Upper lobe of left lung (tissue), 6 donors: ENCODE measurements around the gene SURF1. TPM values are rescaled to one million over a fixed set of nuclear protein-coding genes. Genes with fewer than 3 reads are reported as not detected.

Experiments
- ATAC-seq, 2 donors: fragments of 200-7000 bp; cut with Tn5 transposase; one replicate each; pipeline ENCODE4 v1.9.1; 2022; ENCODE audit warnings: mild to moderate bottlenecking in 2 of 2, moderate library complexity in 2 of 2; ENCODE audit not compliant: low FRiP score in 2 of 2
- DNase-seq, 2 donors: peaks; one replicate each; pipeline ENCODE4 v3.0.0-alpha.2; 2019 to 2020
- H3K27ac ChIP-seq, 4 donors: fragments of 200-600 bp; sonication (generic); one replicate each; pipeline ENCODE4 v1.5.1; 2016 to 2019
- H3K27me3 ChIP-seq, 4 donors: fragments of 200-600 bp; sonication (generic); one replicate each; pipeline ENCODE4 v1.5.1; 2017 to 2019
- H3K36me3 ChIP-seq, 4 donors: fragments of 200-600 bp; sonication (generic); one replicate each; pipeline ENCODE4 v1.5.1; 2016 to 2019
- H3K4me1 ChIP-seq, 4 donors: fragments of 200-600 bp; sonication (generic); one replicate each; pipeline ENCODE4 v1.5.1; 2018 to 2019
- H3K4me3 ChIP-seq, 4 donors: fragments of 200-600 bp; sonication (generic); one replicate each; pipeline ENCODE4 v1.5.1; 2017 to 2019; ENCODE audit warnings: mild to moderate bottlenecking in 2 of 4, moderate library complexity in 1 of 4
- H3K9me3 ChIP-seq, 4 donors: fragments of 200-600 bp; sonication (generic); one replicate each; pipeline ENCODE4 v1.5.1; 2018 to 2019
- EP300 ChIP-seq, 4 donors: sonication (generic); formaldehyde crosslinking; IDR thresholded peaks; one replicate each; pipeline ENCODE4 v1.5.1; 2017; ENCODE audit warnings: antibody characterized with exemption in 4 of 4, control low read depth in 2 of 4
- POLR2A ChIP-seq, 4 donors: fragments of 450-650 bp; IDR thresholded peaks; one replicate each; pipeline ENCODE4 v1.5.1; 2016 to 2017; ENCODE audit warnings: antibody characterized with exemption in 4 of 4, mild to moderate bottlenecking in 2 of 4
- POLR2AphosphoS5 ChIP-seq, 2 donors: sonication (generic); formaldehyde crosslinking; IDR thresholded peaks; one replicate each; pipeline ENCODE4 v1.5.1; 2017; ENCODE audit warnings: antibody characterized with exemption in 2 of 2
- WGBS, 2 donors: methylation state at CpG; one replicate each; pipeline ENCODE4 v1.1.5; 2017 to 2018; 5-methylcytosine and 5-hydroxymethylcytosine counted together
- total RNA-seq, 6 donors: library from RNA; depleted of rRNA in 4 of 6; stranded (reverse); fragments of >200 nt in 4 of 6; gene quantifications; one replicate each; pipeline versions ENCODE4 v1.1.0 to v1.2.1, GENCODE V29; 2016 to 2021
- TF ChIP-seq, protein P1 (sequence below), 6 experiments: fragments of 450-650 bp in 4 of 6; fragments of 200-600 bp in 2 of 6; sonication (generic) in 2 of 6; IDR thresholded peaks; one replicate each; pipeline ENCODE4 v1.5.1; 2016 to 2019; ENCODE audit warnings: antibody characterized with exemption in 6 of 6
- donor health status: DM: no; HTN: no; CAD: no; lungs with moderate emphysema.
- donor health status: DM: no; HTN: yes; CAD: no; lungs with severe emphysema.

The SURF1 gene
- total RNA-seq, 6 donors from 2014 or later: 25.1 to 64.8 (median 45.5) TPM

DNA sequence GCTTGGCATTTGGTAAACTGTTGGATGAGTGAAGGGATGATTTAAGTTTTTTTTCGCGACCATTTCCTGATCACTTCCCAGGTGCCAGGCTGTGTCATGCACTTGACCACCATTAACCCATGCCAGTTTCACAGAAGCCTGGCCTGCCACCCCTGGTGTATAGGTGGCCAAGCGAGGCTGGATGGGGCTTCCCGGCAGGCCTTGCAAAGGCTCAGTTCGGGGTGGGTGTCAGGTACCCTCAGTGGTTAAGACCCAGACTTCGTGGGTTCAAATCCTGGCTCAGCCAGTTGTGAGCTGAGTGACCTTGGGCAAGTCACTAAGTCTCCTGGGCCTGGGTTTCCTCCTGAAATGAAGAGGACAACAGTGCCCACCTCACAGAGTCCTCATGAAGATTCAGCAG is 10.7 kb downstream of the SURF1 start:
- Histone ChIP-seq H3K27me3 (no peaks in the 10 kb centered on the region), H3K4me3 (no peak overlapping the region), H3K9me3 (no peaks in the 10 kb centered on the region), H3K36me3 (peaks cover 15 to 69% (median 55%) of the 10 kb centered on the region in 4 donors), H3K27ac (no peak overlapping the region), H3K4me1 (peaks cover 24 to 57% (median 29%) of the 10 kb centered on the region in 4 donors)
- DNase-seq (no peak), ATAC-seq (no peak)
- WGBS, 2 donors: 81 to 96% methylated on average over 4 to 6 of the region's 6 CpGs
- TF ChIP-seq POLR2A (IDR thresholded peaks at IDR 0.05) (no peak), POLR2AphosphoS5 (IDR thresholded peaks at IDR 0.05) (no peak)
- TF ChIP-seq, protein P1, sequence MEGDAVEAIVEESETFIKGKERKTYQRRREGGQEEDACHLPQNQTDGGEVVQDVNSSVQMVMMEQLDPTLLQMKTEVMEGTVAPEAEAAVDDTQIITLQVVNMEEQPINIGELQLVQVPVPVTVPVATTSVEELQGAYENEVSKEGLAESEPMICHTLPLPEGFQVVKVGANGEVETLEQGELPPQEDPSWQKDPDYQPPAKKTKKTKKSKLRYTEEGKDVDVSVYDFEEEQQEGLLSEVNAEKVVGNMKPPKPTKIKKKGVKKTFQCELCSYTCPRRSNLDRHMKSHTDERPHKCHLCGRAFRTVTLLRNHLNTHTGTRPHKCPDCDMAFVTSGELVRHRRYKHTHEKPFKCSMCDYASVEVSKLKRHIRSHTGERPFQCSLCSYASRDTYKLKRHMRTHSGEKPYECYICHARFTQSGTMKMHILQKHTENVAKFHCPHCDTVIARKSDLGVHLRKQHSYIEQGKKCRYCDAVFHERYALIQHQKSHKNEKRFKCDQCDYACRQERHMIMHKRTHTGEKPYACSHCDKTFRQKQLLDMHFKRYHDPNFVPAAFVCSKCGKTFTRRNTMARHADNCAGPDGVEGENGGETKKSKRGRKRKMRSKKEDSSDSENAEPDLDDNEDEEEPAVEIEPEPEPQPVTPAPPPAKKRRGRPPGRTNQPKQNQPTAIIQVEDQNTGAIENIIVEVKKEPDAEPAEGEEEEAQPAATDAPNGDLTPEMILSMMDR (IDR thresholded peaks at IDR 0.05): no peak

DNA sequence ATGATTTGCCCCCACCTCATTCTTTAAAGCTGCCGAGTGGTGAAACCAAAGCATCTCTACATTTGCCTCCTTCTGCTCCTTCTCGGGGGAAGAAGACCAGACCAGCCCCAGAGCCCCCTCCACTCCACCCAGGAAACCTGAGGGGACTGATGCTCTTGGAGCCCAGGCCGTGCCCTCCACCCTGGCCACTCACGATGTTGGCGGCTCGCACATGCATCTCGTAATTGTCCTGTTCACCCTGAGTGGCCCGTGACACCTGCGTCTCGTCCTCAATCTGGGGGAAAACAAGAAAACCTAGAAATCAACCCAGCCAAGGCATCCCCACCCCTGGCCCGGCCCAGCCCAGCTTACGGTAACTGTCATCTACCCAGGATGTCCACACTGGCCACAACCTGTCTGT is 11.3 kb downstream of the SURF1 start:
- no peak overlapping the region for H3K27ac ChIP-seq
- peaks cover 24 to 58% (median 28%) of the 10 kb centered on the region in 4 donors for H3K4me1 ChIP-seq
- no peaks in the 10 kb centered on the region for H3K9me3 ChIP-seq
- ATAC-seq (no peak), DNase-seq (peak in 1 of 2 donors; percentile 32)
- 98 to 99% methylated on average over 12 of the region's 12 CpGs for WGBS, 2 donors
- no peak for TF ChIP-seq EP300 (IDR thresholded peaks at IDR 0.05)
- TF ChIP-seq, protein P1 (IDR thresholded peaks at IDR 0.05): no peak
- TF ChIP-seq POLR2AphosphoS5 (IDR thresholded peaks at IDR 0.05): no peak
- no peak for TF ChIP-seq POLR2A (IDR thresholded peaks at IDR 0.05)
- no peak overlapping the region for H3K4me3 ChIP-seq
- peaks cover 9 to 69% (median 52%) of the 10 kb centered on the region in 4 donors for H3K36me3 ChIP-seq
- no peaks in the 10 kb centered on the region for H3K27me3 ChIP-seq

DNA sequence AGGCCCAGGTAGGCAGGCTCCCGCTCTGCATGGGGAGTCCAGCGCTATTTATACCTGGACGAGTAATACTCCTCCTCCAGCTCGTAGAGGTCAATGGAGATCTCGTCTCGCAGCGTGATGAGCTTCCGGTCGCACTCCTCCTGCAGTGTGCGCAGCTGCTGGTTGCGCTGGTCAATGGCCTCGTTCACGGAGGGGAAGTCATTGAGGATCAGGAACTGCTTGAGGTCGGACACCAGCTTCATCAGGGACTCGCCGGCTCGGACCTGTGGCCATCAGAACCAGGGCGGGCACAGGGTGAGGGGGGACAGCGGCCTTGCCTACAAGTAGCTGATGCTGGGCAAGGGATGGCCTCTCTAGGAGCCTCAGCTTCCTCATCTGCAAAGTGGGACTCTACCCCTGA is 12.2 kb downstream of the SURF1 start:
- H3K4me1 ChIP-seq: peaks cover 16 to 49% (median 20%) of the 10 kb centered on the region in 4 donors

DNA sequence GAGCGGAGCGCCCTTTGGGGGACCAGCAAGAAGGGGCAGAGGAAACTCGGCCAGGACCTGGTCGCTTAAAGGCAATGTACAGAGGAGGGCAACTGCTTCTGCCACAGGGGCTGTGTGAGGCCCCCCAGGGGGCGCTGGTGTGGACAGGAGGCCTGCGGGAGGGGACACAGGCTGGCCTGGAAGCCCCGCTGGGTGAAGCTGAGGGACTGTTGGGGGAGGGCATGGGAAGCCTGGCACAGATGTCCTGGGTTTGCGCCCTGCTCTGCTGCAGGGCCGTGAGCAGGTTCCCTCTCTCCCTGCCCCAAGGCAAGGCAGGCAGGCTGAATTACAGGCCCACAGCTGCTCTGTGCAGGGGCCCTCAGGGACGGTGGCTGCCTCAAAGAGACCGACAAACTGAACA is 13.7 kb downstream of the SURF1 start:
- H3K4me1 ChIP-seq: peaks cover 11 to 42% (median 17%) of the 10 kb centered on the region in 4 donors
- no peak for TF ChIP-seq POLR2AphosphoS5 (IDR thresholded peaks at IDR 0.05)
- TF ChIP-seq, protein P1 (IDR thresholded peaks at IDR 0.05): no peak
- TF ChIP-seq POLR2A (IDR thresholded peaks at IDR 0.05): no peak
- TF ChIP-seq EP300 (IDR thresholded peaks at IDR 0.05): no peak
- H3K36me3 ChIP-seq: peaks cover 4 to 72% (median 47%) of the 10 kb centered on the region in 4 donors
- H3K9me3 ChIP-seq: no peaks in the 10 kb centered on the region
- no peak overlapping the region for H3K27ac ChIP-seq
- no peaks in the 10 kb centered on the region for H3K27me3 ChIP-seq
- WGBS, 2 donors: 82 to 95% methylated on average over 5 to 10 of the region's 11 CpGs
- ATAC-seq (no peak), DNase-seq (peak in 1 of 2 donors; percentile 53)
- no peak overlapping the region for H3K4me3 ChIP-seq

More for the DNA sequence above, 12.2 kb downstream of the SURF1 start:
- Histone ChIP-seq H3K4me3 (no peak overlapping the region), H3K27ac (no peak overlapping the region), H3K27me3 (no peaks in the 10 kb centered on the region), H3K9me3 (no peaks in the 10 kb centered on the region), H3K36me3 (peaks cover 4 to 69% (median 47%) of the 10 kb centered on the region in 4 donors)
- 97% methylated on average over 19 of the region's 19 CpGs for WGBS, 2 donors
- DNase-seq: peak in 1 of 2 donors; percentile 62
- no peak for ATAC-seq
- TF ChIP-seq, protein P1 (IDR thresholded peaks at IDR 0.05): no peak
- TF ChIP-seq EP300 (IDR thresholded peaks at IDR 0.05) (no peak), POLR2A (IDR thresholded peaks at IDR 0.05) (no peak), POLR2AphosphoS5 (IDR thresholded peaks at IDR 0.05) (no peak)

DNA sequence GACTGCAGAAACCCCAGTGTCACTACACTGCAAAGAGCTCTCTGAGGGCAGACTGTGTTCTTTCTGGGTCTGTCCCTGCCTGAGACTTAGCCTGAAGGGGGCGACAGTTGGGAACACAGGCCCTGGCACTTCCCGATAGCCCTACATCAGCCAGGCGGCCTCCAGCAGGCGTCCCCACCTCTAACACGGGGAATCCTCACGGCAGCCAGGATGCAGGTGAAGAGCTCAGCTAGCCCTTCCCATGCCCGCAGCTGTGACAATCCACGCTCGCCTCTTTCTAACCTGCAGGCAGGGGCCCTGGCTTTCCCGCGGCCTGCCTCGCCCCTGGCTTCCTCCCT is 14.2 kb downstream of the SURF1 start:
- H3K27ac ChIP-seq: peak overlapping the region in 2 of 4 donors; percentile 23 to 33
- H3K4me3 ChIP-seq: no peak overlapping the region
- no peaks in the 10 kb centered on the region for H3K27me3 ChIP-seq
- 77 to 85% methylated on average over 10 to 12 of the region's 12 CpGs for WGBS, 2 donors
- peaks cover 4 to 72% (median 47%) of the 10 kb centered on the region in 4 donors for H3K36me3 ChIP-seq
- DNase-seq: no peak
- no peaks in the 10 kb centered on the region for H3K9me3 ChIP-seq
- TF ChIP-seq, protein P1 (IDR thresholded peaks at IDR 0.05): no peak
- TF ChIP-seq POLR2AphosphoS5 (IDR thresholded peaks at IDR 0.05) (no peak), POLR2A (IDR thresholded peaks at IDR 0.05) (no peak), EP300 (IDR thresholded peaks at IDR 0.05) (no peak)
- ATAC-seq: no peak
- peaks cover 11 to 36% (median 15%) of the 10 kb centered on the region in 4 donors for H3K4me1 ChIP-seq
